Effector memory CD8-positive, alpha-beta T cell (primary cell): Measurements from ENCODE around the gene TADA1.
"Not testable (repeated sequence)": the region's sequence is repeated elsewhere in the genome, so short reads cannot be mapped to it uniquely, and the experiment has no call there.

Source experiments
- ATAC-seq: fragments of 150-1000 bp; cut with Tn5 transposase; replicated peaks from 2 replicates; pipeline ENCODE4 v1.10.0; 2021; ENCODE audit warnings: mild to moderate bottlenecking, moderate library complexity
- DNase-seq, 3 experiments: peaks; one replicate each; pipeline ENCODE4 v3.0.0; 2021
- H3K27ac Mint-ChIP-seq, 2 donors: one replicate each; pipeline ENCODE4 v1.8.0; 2022; ENCODE audit warnings: mild to moderate bottlenecking in 2 of 2, mixed read lengths in 2 of 2, moderate library complexity in 2 of 2
- H3K27me3 Mint-ChIP-seq, 2 donors: one replicate each; pipeline ENCODE4 v1.8.0; 2022; ENCODE audit warnings: mixed read lengths in 2 of 2
- H3K36me3 Mint-ChIP-seq: one replicate; pipeline ENCODE4 v1.8.0; 2022; ENCODE audit warnings: mild to moderate bottlenecking, moderate library complexity, mixed read lengths; ENCODE audit not compliant: insufficient read depth
- H3K4me1 Mint-ChIP-seq, 2 donors: one replicate each; pipeline ENCODE4 v1.8.0; 2022; ENCODE audit warnings: low read depth in 2 of 2, mixed read lengths in 2 of 2
- H3K4me3 Mint-ChIP-seq, 2 donors: one replicate each; pipeline ENCODE4 v1.8.0; 2022; ENCODE audit warnings: mild to moderate bottlenecking in 2 of 2, mixed read lengths in 2 of 2, moderate library complexity in 2 of 2
- H3K9me3 Mint-ChIP-seq, 2 donors: one replicate each; pipeline ENCODE4 v1.8.0; 2022; ENCODE audit warnings: mixed read lengths in 2 of 2

TADA1 gene

DNA sequence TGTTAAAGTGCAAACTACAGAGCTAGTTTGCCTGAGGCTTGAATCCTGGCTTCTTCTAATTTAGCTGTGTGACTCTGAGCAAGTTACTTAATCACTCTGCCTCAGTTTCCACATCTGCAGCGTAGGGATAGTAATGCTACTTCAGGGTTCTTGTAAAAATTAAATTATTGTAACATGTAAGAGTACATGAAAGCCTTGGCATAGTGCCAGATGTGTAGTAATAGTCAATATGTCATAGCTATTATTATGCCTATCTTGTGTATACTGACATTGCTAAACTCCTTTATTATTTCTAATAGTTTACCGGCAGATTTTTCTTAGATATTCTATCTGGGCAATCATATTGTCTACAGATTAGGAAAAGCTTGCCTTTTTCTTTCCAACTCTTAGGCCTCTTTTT is 6.8 kb upstream of the TADA1 start:
- DNase-seq (no peak), ATAC-seq (no peak)
- no peaks in the 10 kb centered on the region for H3K9me3 Mint-ChIP-seq
- no peak overlapping the region for H3K4me3 Mint-ChIP-seq
- H3K27me3 Mint-ChIP-seq = peaks cover 16 to 30% of the 10 kb centered on the region in 2 donors
- H3K27ac Mint-ChIP-seq = no peak overlapping the region
- peaks cover 13 to 16% of the 10 kb centered on the region in 2 donors for H3K4me1 Mint-ChIP-seq
- H3K36me3 Mint-ChIP-seq = no peaks in the 10 kb centered on the region

DNA sequence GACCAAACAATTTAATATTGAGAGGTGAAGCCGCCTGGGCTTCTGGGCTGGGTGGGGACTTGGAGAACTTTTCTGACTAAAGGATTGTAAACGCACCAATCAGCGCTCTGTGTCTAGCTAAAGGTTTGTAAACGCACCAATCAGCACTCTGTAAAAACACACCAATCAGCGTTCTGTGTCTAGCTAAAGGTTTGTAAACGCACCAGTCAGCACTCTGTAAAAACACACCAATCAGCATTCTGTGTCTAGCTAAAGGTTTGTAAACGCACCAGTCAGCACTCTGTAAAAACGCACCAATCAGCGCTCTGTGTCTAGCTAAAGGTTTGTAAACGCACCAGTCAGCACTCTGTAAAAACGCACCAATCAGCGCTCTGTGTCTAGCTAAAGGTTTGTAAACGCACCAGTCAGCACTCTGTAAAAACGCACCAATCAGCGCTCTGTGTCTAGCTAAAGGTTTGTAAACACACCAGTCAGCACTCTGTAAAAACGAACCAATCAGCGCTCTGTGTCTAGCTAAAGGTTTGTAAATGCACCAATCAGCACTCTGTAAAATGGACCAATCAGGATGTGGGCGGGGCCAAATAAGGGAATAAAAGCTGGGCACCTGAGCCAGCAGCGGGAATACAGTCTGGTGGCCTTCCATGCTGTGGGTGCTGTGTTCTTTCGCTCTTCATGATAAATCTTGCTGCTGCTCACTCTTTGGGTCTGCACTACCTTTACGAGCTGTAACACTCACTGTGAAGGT is 2.3 kb upstream of the TADA1 start:
- ATAC-seq, H3K27ac Mint-ChIP-seq, H3K27me3 Mint-ChIP-seq, H3K4me3 Mint-ChIP-seq, H3K9me3 Mint-ChIP-seq, DNase-seq: not testable (repeated sequence)
- H3K36me3 Mint-ChIP-seq = peaks cover 13% of the 10 kb centered on the region
- peaks cover 13 to 15% of the 10 kb centered on the region in 2 donors for H3K4me1 Mint-ChIP-seq

DNA sequence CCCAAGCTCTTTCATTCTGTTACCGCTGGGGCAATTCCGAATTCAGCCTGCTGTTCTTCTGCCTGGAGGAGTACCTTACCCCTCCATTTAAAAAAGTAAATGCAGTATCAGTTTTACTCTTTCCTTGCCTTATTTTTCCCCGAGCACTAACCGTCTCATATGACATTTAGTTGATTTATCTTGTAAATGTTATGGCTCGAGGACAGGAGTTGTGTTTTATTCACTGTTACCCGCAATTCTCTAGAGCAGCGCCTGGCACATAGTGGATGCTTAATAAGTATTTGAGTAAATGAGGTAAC is 425 bp upstream of the TADA1 start:
- H3K4me1 Mint-ChIP-seq = peaks cover 20 to 22% of the 10 kb centered on the region in 2 donors
- H3K36me3 Mint-ChIP-seq = peaks cover 13% of the 10 kb centered on the region
- peak overlapping the region; percentile 92 to 93 for H3K27ac Mint-ChIP-seq
- ATAC-seq (peak; percentile 1), DNase-seq (no peak)
- no peaks in the 10 kb centered on the region for H3K27me3 Mint-ChIP-seq
- no peaks in the 10 kb centered on the region for H3K9me3 Mint-ChIP-seq
- H3K4me3 Mint-ChIP-seq = peak overlapping the region; percentile 82 to 87

DNA sequence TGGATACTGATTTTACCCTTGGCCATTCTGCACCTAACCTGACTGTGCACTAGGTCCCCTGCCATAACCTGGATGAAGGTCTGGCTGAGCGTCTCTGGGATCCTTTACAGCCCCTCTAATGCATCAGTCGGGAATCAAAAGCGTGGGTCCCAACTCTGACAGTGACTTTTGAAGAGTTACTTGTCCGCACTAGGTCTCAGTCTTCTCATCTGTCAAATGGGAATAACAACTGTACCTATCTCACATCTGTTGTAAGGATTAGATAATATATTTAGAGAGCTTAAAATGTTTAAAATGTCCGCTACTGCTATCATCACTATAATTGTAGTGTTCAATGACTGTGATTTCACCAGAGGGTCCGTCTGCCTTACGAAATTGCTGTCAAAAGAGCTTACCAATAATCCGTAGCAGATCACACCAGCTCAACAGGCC is 746 bp downstream of the TADA1 start:
- Mint-ChIP-seq H3K4me1 (peaks cover 22 to 28% of the 10 kb centered on the region in 2 donors), H3K27ac (peak overlapping the region; percentile 92 to 93), H3K4me3 (peak overlapping the region; percentile 82 to 87), H3K36me3 (peaks cover 13% of the 10 kb centered on the region), H3K27me3 (no peaks in the 10 kb centered on the region), H3K9me3 (no peaks in the 10 kb centered on the region)
- ATAC-seq (no peak), DNase-seq (no peak)

DNA sequence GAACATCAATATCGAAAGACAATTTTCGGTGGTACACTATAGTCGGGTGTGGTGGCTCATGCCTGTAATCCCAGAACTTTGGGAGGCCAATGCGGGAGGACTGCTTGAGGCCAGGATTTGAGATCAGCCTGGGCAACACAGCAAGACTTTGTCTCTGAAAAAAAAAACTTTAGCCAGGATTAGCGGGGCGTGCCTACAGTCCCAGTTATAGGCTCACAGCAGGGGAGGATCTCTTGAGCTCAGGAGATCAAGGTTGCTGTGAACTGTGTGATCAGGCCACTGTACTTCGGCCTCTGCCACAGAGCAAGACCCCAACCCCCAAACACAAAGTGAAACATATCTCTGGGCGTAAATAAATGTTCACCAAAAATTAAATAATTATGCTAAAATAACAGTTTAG is 1.6 kb downstream of the TADA1 start:
- ATAC-seq = no peak
- no peaks in the 10 kb centered on the region for H3K9me3 Mint-ChIP-seq
- DNase-seq = no peak
- peaks cover 24 to 36% of the 10 kb centered on the region in 2 donors for H3K4me1 Mint-ChIP-seq
- no peak overlapping the region for H3K27ac Mint-ChIP-seq
- no peaks in the 10 kb centered on the region for H3K27me3 Mint-ChIP-seq
- peaks cover 13% of the 10 kb centered on the region for H3K36me3 Mint-ChIP-seq
- peak overlapping the region; percentile 82 to 87 for H3K4me3 Mint-ChIP-seq

DNA sequence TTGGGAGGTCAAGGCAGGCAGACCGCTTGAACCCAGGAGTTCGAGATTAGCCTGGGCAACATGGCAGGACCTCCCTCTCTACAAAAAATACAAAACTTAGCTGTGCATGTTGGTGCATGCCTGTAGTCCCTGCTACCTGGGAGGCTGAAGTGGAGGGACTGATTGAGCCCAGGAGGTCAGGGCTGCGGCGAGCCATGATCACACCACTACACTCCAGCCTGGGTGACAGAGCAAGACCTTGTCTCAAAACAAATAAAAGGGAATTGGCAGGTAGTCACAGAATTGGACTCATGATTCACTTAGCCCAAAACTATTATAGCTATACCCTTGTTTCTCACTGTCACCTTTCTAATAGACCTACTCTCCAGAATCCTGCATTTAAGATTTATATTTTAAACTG is 5.5 kb downstream of the TADA1 start:
- no peak for DNase-seq
- ATAC-seq = no peak
- no peaks in the 10 kb centered on the region for H3K27me3 Mint-ChIP-seq
- H3K4me3 Mint-ChIP-seq = no peak overlapping the region
- H3K27ac Mint-ChIP-seq = peak overlapping the region; percentile 61 to 74
- peaks cover 31% of the 10 kb centered on the region for H3K36me3 Mint-ChIP-seq
- peaks cover 24 to 45% of the 10 kb centered on the region in 2 donors for H3K4me1 Mint-ChIP-seq
- no peaks in the 10 kb centered on the region for H3K9me3 Mint-ChIP-seq

DNA sequence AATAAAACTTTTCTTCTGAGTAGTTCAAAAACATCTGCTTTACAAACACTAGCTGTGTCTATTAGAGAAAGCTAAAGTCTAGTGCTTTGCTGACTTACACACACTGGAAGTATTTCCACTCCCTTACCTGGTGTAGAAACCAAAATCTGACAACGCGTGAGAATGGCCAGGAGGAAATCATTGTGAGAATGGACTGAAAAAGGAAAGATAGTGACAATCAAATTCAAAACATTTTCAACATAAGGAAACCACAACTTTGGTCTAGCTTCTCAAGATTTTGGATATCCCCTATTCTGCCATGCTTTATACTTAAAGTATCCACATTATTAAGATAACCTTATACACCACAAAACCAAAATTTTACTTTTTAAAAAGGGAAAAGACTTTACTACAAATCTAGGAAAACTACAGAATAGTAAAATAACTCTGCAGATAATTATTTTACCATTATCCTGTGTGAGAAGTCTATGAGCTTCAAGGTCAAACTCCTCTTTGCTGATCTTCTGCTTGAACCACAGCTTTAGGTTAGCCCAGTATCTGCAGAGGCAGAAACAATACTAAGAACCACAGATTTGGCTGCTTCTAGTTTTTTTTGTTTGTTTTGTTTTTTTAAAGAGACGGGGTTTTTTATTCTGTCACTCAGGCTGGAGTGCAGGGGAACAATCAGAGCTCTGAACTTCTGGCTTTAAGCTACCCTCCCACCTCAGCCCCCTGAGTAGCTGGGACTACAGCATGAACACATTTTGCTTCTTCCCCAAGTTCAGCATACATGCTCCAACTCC is 6.6 kb downstream of the TADA1 start:
- Mint-ChIP-seq H3K27ac (peak overlapping the region in 1 of 2 donors; percentile 22), H3K4me1 (peaks cover 17 to 36% of the 10 kb centered on the region in 2 donors), H3K4me3 (no peak overlapping the region), H3K9me3 (no peaks in the 10 kb centered on the region), H3K27me3 (no peaks in the 10 kb centered on the region), H3K36me3 (peaks cover 38% of the 10 kb centered on the region)
- ATAC-seq (no peak), DNase-seq (no peak)

DNA sequence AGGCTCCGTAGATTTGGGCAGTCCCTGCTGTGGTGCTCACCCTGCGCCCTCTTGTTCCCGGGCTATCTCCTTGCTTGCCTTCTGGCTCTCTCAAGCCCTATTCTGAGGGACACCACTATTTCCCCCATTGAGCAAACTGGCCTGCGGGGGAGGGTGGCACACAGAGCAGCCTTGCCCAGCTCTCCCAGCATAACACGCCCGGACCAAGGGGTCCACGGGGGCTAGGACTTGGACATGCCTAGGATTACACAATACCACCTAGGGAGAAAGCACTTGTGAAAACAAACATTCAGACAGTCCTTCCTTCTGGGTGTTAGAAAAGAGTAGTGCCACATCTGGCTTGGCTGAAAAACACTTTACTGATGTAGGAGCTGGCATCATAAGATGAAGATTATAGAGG is 7.4 kb downstream of the TADA1 start:
- Mint-ChIP-seq H3K4me1 (peaks cover 15 to 33% of the 10 kb centered on the region in 2 donors), H3K9me3 (no peaks in the 10 kb centered on the region), H3K36me3 (peaks cover 46% of the 10 kb centered on the region), H3K27me3 (no peaks in the 10 kb centered on the region), H3K4me3 (no peak overlapping the region), H3K27ac (peak overlapping the region in 1 of 2 donors; percentile 63)
- ATAC-seq = no peak
- DNase-seq = no peak

DNA sequence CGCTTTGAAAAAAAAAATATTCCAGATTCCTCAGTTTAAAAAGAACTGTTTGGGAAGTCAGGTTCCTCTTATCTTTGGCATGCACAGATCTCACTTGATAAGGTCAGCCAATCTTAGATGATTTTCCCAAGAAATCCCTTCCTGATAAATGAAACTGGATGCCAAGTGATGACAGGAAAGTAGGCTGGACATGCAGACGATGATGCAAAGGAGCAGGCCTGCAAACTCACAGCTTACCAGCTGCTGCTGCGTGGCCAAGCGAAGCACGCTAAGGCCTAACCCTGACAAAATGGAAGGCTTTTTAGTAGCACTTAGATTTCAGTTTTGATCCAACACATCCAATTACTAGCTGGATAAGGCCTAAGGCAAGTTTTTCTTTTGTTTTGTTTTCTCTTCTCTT is 10.1 kb downstream of the TADA1 start:
- Mint-ChIP-seq H3K4me1 (peaks cover 4 to 23% of the 10 kb centered on the region in 2 donors), H3K27ac (no peak overlapping the region)

DNA sequence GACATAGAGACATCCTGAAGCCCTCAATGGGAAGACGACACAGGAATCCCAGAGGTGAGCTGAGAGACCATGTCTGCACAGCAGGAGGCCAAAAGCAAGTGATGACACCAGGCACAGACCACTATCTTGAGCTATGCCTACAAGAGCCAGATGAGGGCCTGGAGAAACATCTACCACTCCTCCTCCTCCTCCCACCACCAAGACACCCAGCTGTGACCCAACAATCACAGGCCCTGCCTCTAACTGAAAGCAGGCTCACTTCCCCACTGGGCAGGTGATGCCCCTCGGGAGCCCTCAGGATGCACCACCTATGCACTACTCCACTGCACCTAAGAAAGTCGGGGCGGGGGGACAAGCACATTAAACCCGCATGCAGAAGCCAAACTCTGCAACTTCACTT is 16.5 kb downstream of the TADA1 start:
- Mint-ChIP-seq H3K27ac (peak overlapping the region; percentile 13 to 67), H3K27me3 (no peaks in the 10 kb centered on the region), H3K4me3 (no peak overlapping the region), H3K36me3 (peaks cover 69% of the 10 kb centered on the region), H3K4me1 (peaks cover 7 to 15% of the 10 kb centered on the region in 2 donors), H3K9me3 (no peaks in the 10 kb centered on the region)
- no peak for ATAC-seq
- no peak for DNase-seq

More for the DNA sequence above, 10.1 kb downstream of the TADA1 start:
- ATAC-seq (no peak), DNase-seq (no peak)
- Mint-ChIP-seq H3K4me3 (no peak overlapping the region), H3K9me3 (no peaks in the 10 kb centered on the region), H3K27me3 (no peaks in the 10 kb centered on the region), H3K36me3 (peaks cover 66% of the 10 kb centered on the region)

DNA sequence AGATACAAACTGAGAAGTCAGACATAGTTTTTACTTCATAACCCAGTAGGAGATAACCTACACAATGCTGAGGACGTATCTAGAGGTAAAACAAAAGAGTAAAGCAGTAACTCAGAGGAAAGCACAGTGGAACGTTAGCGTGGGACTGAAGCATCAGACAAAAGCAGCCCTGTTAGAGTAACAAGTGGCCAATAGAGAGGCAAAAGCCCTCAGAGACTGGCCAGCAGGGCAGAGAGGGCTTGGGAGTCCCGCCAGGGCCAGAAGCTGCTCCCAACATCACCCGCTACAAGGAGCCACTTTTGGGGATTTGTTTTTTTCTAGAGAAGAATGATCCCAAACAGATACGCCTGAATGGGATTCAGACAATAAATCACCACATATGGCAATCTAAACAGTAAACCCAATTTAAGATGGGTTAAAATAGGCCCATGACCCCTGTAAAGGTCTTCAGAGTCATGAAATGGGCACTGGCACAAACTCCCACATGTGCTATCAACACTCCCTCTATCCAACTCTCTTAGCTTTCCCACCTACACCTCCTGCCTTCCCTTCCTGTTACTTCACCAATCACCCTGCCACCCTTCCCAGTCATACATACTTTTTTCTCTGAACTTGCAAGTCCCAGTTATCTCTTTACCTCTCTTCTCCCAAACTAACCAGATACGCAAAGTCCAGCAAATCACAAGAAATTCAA is 17.2 kb downstream of the TADA1 start:
- H3K4me3 Mint-ChIP-seq = no peak overlapping the region
- no peaks in the 10 kb centered on the region for H3K9me3 Mint-ChIP-seq
- H3K36me3 Mint-ChIP-seq = peaks cover 70% of the 10 kb centered on the region
- peaks cover 10 to 15% of the 10 kb centered on the region in 2 donors for H3K4me1 Mint-ChIP-seq
- ATAC-seq (no peak), DNase-seq (no peak)
- H3K27me3 Mint-ChIP-seq = no peaks in the 10 kb centered on the region
- peak overlapping the region; percentile 13 to 24 for H3K27ac Mint-ChIP-seq

DNA sequence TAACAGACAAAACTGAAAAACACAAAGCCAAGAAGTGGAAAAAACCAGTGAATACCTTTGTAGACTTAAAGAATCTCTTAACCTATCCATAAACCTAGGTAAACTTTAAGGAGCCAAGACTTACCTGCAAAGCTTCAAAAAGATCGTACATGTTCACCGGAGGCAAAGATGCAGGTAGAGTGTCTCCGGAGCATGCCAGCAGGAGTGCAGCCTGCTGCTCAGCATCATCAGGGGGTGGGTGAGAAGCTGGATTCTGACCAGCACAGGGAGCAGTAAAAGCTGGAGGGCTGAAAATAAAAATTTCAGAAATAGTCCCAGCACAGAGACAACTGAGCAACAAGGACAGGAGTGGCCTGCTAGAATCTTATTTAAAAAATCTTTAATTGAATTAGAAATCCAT is 18.1 kb downstream of the TADA1 start:
- Mint-ChIP-seq H3K36me3 (peaks cover 63% of the 10 kb centered on the region), H3K9me3 (no peaks in the 10 kb centered on the region), H3K4me3 (no peak overlapping the region), H3K27me3 (no peaks in the 10 kb centered on the region), H3K4me1 (peaks cover 13 to 15% of the 10 kb centered on the region in 2 donors), H3K27ac (peak overlapping the region; percentile 65 to 70)
- ATAC-seq (no peak), DNase-seq (no peak)

DNA sequence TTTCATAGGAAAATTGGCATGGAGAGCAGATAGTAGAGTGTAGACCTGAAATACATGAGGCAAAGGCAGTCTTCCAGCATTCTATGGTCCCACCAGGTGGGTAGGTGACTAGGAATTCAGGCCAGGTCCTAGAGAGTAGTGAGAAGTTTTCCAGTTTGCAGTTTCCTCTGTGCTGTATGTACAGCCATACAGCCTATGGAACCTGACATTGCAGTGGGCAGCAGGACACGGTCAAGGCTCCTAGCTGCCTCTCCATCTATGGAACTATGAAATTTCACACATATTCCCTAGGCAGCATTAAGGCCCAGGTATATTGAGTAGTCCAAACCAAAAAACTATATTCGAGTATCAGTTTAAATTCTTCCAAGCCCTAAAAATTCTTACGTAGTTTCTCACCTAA is 20.5 kb downstream of the TADA1 start:
- ATAC-seq = no peak
- Mint-ChIP-seq H3K27ac (peak overlapping the region; percentile 54 to 66), H3K36me3 (peaks cover 55% of the 10 kb centered on the region), H3K4me3 (no peak overlapping the region), H3K4me1 (peaks cover 15 to 17% of the 10 kb centered on the region in 2 donors), H3K9me3 (no peaks in the 10 kb centered on the region), H3K27me3 (no peaks in the 10 kb centered on the region)
- no peak for DNase-seq
